ENCODE measurements around the gene GZMM. TPM values are rescaled to one million over a fixed set of nuclear protein-coding genes. Genes with fewer than 3 reads are reported as not detected.

The GZMM gene
- total and polyA plus RNA-seq, 2 of the 13 experiments (the other 11 are each of a cell fraction or from before 2014, with no cell fraction given) = 0.07 TPM; not detected in 1

GRCh38 chr19:556611-557382, 12.9 kb downstream of the GZMM start (continued):
- TF ChIP-seq ZNF710 (CRISPR knock-in tag; IDR thresholded peaks at IDR 0.05; ENCODE audit: borderline replicate concordance) (no peak), CBFB (CRISPR knock-in tag; IDR thresholded peaks at IDR 0.05) (no peak), NFKB2 (CRISPR knock-in tag; IDR thresholded peaks at IDR 0.05; ENCODE audit: borderline replicate concordance) (no peak), TCF7 (IDR thresholded peaks at IDR 0.05; ENCODE audit: low read depth) (no peak), ZNF263 (CRISPR knock-in tag; IDR thresholded peaks at IDR 0.05) (peak; percentile 45; the same call in 1 of the 2 replicates), ZNF256 (CRISPR knock-in tag; conservative IDR thresholded peaks at IDR 0.05) (no peak), SIN3A (IDR thresholded peaks at IDR 0.05; ENCODE audit: borderline replicate concordance, low read depth, low read length) (peak; percentile 24; the same call in 1 of the 2 replicates), ZC3H4 (CRISPR knock-in tag; IDR thresholded peaks at IDR 0.05; ENCODE audit: borderline replicate concordance) (no peak), TFAP4 (IDR thresholded peaks at IDR 0.05; ENCODE audit: borderline replicate concordance, low read depth) (peak; percentile 20; the same call in 1 of the 2 replicates), ATF5 (CRISPR knock-in tag; IDR thresholded peaks at IDR 0.05; ENCODE audit: low read depth) (no peak), DMAP1 (CRISPR knock-in tag; IDR thresholded peaks at IDR 0.05) (peak; percentile 33; the same call in 1 of the 2 replicates), ZBTB34 (CRISPR knock-in tag; IDR thresholded peaks at IDR 0.05) (no peak), DMTF1 (CRISPR knock-in tag; IDR thresholded peaks at IDR 0.05) (no peak), GFI1 (CRISPR knock-in tag; IDR thresholded peaks at IDR 0.05; ENCODE audit: borderline replicate concordance) (0 out of 2 replicates have a peak, but pooled peaks have one; percentile 47), FOXP1 (IDR thresholded peaks at IDR 0.05) (no peak), FOXP1 (CRISPR knock-in tag; IDR thresholded peaks at IDR 0.05) (0 out of 2 replicates have a peak, but pooled peaks have one; percentile 25), ZFAT (CRISPR knock-in tag; conservative IDR thresholded peaks at IDR 0.05) (no peak), ZNF616 (CRISPR knock-in tag; IDR thresholded peaks at IDR 0.05; ENCODE audit: low read depth) (no peak), GPN1 (CRISPR knock-in tag; IDR thresholded peaks at IDR 0.05; ENCODE audit: borderline replicate concordance) (no peak), SRY (CRISPR knock-in tag; IDR thresholded peaks at IDR 0.05) (no peak), YY1 (IDR thresholded peaks at IDR 0.05; ENCODE audit: insufficient read depth, insufficient replicate concordance, low read depth, low read length) (no peak), SPEN (CRISPR knock-in tag; IDR thresholded peaks at IDR 0.05; ENCODE audit: low read depth) (0 out of 2 replicates have a peak, but pooled peaks have one; percentile 3), ZNF264 (CRISPR knock-in tag; IDR thresholded peaks at IDR 0.05) (0 out of 2 replicates have a peak, but pooled peaks have one; percentile 15)

Data from HepG2 (cell line).